SK-N-MC (cell line): ENCODE results near the gene SAA2.

Experiments
- DNase-seq: peaks from one replicate; pipeline ENCODE4 v3.0.0-alpha.2; 2011; ENCODE audit warnings: low read depth, low spot score
- H3K27ac ChIP-seq: fragments of 200-600 bp; sonication (generic); 2 replicates; pipeline ENCODE4 v1.5.1; 2016; ENCODE audit warnings: mixed run types
- H3K36me3 ChIP-seq: fragments of 200-600 bp; sonication (generic); 2 replicates; pipeline ENCODE4 v1.6.1; 2017; ENCODE audit warnings: antibody characterized with exemption, low read length, mixed read lengths; ENCODE audit not compliant: insufficient read depth
- H3K4me3 ChIP-seq: fragments of 200-600 bp; sonication (generic); 2 replicates; pipeline ENCODE4 v1.5.1; 2016
- H3K9ac ChIP-seq: fragments of 200-600 bp; sonication (generic); 2 replicates; pipeline ENCODE4 v1.8.0; 2017; ENCODE audit warnings: mixed run types, mixed read lengths; ENCODE audit not compliant: insufficient read length
- H3K9me3 ChIP-seq: fragments of 200-600 bp; sonication (generic); 2 replicates; pipeline ENCODE4 v1.6.1; 2017; ENCODE audit warnings: low read depth, mild to moderate bottlenecking, antibody characterized with exemption, low read length, moderate library complexity, mixed read lengths
- EZH2 ChIP-seq: fragments of 200-600 bp; sonication (generic); IDR thresholded peaks from one replicate; pipeline ENCODE4 v1.6.1; 2017; ENCODE audit warnings: antibody characterized with exemption
- FOXP2 ChIP-seq: optimal IDR thresholded peaks from 2 replicates; pipeline ENCODE3; 2011; ENCODE audit warnings: mild to moderate bottlenecking, moderate library complexity; ENCODE audit not compliant: insufficient read depth; ENCODE audit errors: extremely low read length, control extremely low read depth
- POLR2AphosphoS5 ChIP-seq: IDR thresholded peaks from 2 replicates; pipeline ENCODE4 v1.6.1; 2012; ENCODE audit warnings: mild to moderate bottlenecking, low read depth, low read length, borderline replicate concordance

The SAA2 gene

DNA sequence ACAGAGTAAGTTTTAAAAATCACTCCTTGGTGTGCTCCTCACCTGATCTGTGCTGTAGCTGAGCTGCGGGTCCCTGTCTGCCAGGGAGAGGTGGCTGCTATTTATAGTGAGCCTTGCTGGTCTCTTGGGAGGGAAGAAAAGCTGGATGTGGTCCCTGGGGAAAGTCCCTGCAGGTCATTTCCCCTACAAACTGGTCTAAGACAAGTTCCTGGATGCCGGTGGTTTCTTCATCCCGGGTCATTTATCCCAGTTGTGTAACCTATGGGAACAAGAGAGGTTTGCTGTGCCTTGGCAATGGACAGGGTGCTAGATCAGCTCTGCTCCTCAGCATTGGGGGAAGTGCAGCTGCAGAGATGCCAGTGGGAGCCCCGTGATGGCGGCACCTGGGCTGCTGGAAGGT lies at the start of gene SAA2:
Gene SAA2, minus strand, starts transcription at position 108 of the 400 bp plus-strand sequence. CDS start 657 bp downstream, outside the sequence.
- no peak for TF ChIP-seq EZH2
- no peak for TF ChIP-seq FOXP2
- TF ChIP-seq POLR2AphosphoS5: no peak

DNA sequence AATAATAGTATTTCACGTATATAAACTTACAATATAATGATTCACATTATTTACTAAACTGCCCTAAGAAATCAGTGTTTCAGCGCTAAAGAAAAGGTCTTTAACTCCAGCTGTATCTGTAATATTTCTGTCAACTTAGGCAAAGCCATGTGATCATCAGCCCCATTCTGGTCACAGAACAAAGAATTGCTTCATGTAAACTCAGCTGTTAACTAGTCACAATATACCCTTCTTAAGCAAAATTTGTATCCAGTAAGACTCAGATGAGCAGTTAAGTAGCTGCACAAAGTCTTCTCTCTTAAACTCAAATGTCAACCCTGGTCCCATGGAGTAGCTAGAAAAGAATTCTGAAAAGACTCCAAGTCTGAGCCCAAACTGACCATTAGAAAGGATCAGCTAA lies 46.8 kb upstream of the SAA2 start:
- H3K9ac ChIP-seq: no peak overlapping the region
- peaks cover 79% of the 10 kb centered on the region for H3K36me3 ChIP-seq

More for the DNA sequence above, at the start of gene SAA2:
- Histone ChIP-seq H3K27ac (no peak within 1 kb of the TSS), H3K4me3 (no peak within 1 kb of the TSS), H3K9ac (no peak within 1 kb of the TSS), H3K36me3 (no peaks in the 10 kb centered on the region), H3K9me3 (no peaks in the 10 kb centered on the region)
- no peak for DNase-seq

DNA sequence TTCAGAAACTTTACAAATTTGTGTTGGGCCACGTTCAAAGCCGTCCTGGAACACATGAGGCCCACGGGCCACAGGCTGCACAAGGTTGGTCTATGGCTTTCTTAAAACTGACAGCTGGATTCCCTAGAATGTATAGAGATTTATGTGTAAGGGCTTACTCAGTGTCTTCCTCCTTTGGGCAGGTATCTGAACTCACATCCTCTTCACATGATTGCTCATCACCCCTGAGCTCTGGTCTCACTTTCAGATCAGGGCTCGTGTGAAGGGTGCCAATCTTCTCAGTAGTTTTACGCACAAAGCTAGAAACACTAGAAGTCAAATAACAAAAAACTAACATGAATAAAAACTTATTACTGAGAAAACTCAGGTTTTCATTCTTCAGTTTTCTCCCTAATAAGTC lies 46.4 kb upstream of the SAA2 start:
- TF ChIP-seq FOXP2 (no peak), EZH2 (no peak), POLR2AphosphoS5 (no peak)
- peaks cover 74% of the 10 kb centered on the region for H3K36me3 ChIP-seq
- DNase-seq: no peak

More for the DNA sequence above, 46.8 kb upstream of the SAA2 start:
- Histone ChIP-seq H3K4me3 (no peak overlapping the region), H3K27ac (no peak overlapping the region), H3K9me3 (no peaks in the 10 kb centered on the region)
- TF ChIP-seq EZH2 (no peak), FOXP2 (no peak), POLR2AphosphoS5 (no peak)
- DNase-seq: no peak

DNA sequence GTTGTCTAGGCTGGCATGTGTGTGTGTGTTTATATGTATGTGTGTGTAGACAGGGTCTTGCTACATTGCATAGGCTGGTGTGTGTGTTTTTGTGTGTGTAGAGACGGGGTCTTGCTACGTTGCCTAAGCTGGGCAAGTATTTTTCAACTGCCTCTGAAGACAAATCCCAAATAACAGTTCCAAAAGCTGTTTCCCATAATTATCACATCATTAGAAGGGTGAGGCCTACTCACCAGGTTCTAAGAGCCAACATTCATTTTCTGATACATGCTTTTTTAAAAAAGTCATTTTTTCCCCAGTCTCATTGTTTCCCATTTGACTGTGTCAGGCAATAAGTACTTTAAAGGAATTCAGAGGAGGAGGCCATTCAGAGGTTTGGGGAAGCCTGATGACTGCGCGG lies 40.4 kb upstream of the SAA2 start:
- Histone ChIP-seq H3K4me3 (no peak overlapping the region), H3K27ac (no peak overlapping the region), H3K9ac (no peak overlapping the region), H3K36me3 (peaks cover 69% of the 10 kb centered on the region), H3K9me3 (no peaks in the 10 kb centered on the region)
- DNase-seq: no peak
- TF ChIP-seq EZH2 (no peak), POLR2AphosphoS5 (no peak), FOXP2 (no peak)

More for the DNA sequence above, 46.4 kb upstream of the SAA2 start:
- no peak overlapping the region for H3K4me3 ChIP-seq
- H3K27ac ChIP-seq: no peak overlapping the region
- no peak overlapping the region for H3K9ac ChIP-seq
- H3K9me3 ChIP-seq: no peaks in the 10 kb centered on the region

DNA sequence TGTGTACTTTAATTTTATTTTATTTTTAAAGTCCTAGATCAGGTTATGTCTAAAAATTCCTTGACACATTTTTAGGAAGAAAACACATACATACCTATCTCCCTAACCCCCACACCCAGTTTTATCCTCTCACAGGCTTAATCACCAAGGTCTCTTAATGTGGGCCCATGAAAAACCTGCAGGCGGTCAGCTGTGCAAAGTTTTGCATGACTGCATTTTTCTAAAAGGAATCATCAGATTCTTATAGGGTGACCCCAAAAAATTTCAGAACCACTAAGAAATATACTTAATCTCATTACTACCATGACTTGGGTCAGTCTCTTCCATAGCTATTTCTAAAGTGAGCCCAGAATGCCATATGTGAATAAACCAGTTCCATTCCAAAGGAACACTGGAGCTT lies 37.4 kb upstream of the SAA2 start:
- no peak overlapping the region for H3K27ac ChIP-seq
- no peak for TF ChIP-seq FOXP2
- no peak for TF ChIP-seq POLR2AphosphoS5
- no peak for TF ChIP-seq EZH2
- no peak overlapping the region for H3K4me3 ChIP-seq
- H3K36me3 ChIP-seq: peaks cover 60% of the 10 kb centered on the region
- no peak overlapping the region for H3K9ac ChIP-seq
- H3K9me3 ChIP-seq: no peaks in the 10 kb centered on the region
- DNase-seq: no peak

DNA sequence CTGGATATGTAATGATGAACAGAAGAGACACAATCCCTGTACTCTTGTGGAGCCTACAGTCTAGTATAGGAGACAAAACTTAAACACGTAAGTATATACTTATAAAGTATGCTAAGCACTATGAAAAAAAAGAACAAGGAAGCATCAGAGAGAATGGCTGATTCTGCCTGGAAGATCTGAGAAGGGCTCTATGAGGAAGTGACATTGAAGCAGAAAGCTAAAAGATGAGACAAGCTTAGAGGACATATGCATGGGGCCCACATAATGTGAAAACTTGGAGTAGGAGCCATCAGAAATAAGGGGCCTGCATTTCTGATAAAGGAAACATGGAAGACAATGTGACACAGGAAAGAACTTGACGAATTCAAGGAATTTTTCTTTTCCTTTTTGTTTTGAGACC lies 34.2 kb upstream of the SAA2 start:
- TF ChIP-seq POLR2AphosphoS5 (no peak), FOXP2 (no peak), EZH2 (no peak)
- no peak overlapping the region for H3K27ac ChIP-seq
- peaks cover 48% of the 10 kb centered on the region for H3K36me3 ChIP-seq
- no peak overlapping the region for H3K4me3 ChIP-seq
- no peak overlapping the region for H3K9ac ChIP-seq
- DNase-seq: no peak
- H3K9me3 ChIP-seq: no peaks in the 10 kb centered on the region

DNA sequence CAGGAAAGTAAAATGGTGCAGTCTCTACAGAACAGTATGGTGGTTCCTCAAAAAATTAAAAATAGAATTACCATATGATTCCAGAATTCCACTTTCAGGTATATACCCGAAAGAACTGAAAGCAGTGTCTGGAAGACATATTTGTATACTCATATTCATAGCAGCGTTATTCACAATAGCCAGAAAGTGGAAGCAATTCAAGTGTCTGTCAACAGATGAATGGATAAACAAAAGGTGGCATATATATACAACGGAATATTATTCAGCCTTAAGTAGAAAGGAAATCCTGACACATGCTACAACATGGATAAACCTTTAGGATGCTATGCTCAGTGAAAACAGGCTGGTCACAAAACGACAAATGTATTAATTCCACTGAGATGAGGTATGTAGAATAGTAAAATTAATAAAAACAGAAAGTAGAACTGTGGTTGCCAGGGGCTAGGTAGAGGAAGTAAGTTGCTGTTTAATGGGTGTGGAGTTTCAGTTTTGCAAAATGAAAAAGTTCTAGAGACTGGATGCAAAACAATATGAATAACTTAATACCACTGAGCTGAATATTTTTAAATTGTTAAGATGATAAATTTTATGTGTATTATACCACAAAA lies 32.1 kb upstream of the SAA2 start:
- H3K4me3 ChIP-seq: no peak overlapping the region
- DNase-seq: no peak
- peaks cover 29% of the 10 kb centered on the region for H3K36me3 ChIP-seq

DNA sequence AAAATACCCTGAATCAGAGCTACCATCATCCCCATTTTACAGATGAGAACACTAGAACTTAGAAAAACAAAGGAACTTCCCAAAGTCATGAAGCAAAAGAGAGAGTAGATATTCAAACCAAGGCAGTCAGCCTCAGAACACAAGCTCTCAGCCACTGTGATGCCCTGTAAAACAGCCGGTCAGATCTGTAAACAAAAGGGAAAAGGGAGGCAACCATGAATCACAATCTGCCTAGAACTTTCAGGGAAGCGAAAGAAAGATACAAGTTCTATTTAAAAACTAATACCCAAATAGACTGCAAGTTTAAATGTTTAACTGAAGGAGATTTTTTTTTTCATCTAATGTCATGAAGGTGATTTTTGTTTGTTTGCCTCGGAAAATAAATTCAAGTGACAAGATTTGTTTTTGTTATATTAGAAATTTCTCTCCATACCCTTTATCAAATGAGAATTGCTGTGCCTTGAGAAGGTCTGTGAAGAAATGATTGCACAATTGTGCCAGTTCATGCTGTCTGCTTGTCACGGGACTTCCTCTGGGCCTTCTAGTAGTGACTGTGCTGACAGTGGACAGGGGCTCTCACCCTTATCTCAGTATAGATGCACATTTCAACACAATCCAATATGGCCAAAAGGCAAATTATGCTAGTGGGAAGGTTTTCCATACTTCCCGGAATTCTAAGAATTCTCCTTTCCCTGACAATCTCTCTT lies 29.2 kb upstream of the SAA2 start:
- peaks cover 12% of the 10 kb centered on the region for H3K36me3 ChIP-seq
- H3K27ac ChIP-seq: no peak overlapping the region
- TF ChIP-seq FOXP2: no peak
- TF ChIP-seq POLR2AphosphoS5: no peak
- TF ChIP-seq EZH2: no peak
- DNase-seq: no peak
- H3K9ac ChIP-seq: no peak overlapping the region
- H3K4me3 ChIP-seq: no peak overlapping the region
- no peaks in the 10 kb centered on the region for H3K9me3 ChIP-seq

More for the DNA sequence above, 32.1 kb upstream of the SAA2 start:
- TF ChIP-seq POLR2AphosphoS5 (no peak), EZH2 (no peak), FOXP2 (no peak)
- H3K9ac ChIP-seq: no peak overlapping the region
- no peak overlapping the region for H3K27ac ChIP-seq
- H3K9me3 ChIP-seq: no peaks in the 10 kb centered on the region

DNA sequence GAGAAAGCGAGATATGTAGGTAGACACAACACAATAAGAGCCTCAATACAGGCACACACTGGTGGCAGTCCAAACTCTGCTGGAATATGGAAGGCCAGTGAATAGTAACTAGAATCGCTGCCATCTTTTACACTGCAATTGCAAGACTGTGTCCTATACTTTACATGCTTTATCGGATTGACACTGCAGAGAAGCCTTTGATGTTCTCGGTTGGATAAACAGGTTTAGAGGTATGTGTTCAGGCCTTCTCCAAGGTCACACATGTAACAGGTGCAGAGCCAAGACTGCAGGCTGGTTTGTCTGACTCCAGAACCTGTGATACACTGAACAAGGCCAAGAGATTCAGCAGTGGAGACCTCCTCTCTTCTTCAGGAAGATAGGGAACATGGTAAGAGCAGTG lies 22.7 kb upstream of the SAA2 start:
- DNase-seq: no peak
- H3K36me3 ChIP-seq: no peaks in the 10 kb centered on the region
- no peak for TF ChIP-seq EZH2
- no peak for TF ChIP-seq FOXP2
- TF ChIP-seq POLR2AphosphoS5: no peak
- H3K27ac ChIP-seq: no peak overlapping the region
- no peak overlapping the region for H3K9ac ChIP-seq
- no peaks in the 10 kb centered on the region for H3K9me3 ChIP-seq
- H3K4me3 ChIP-seq: no peak overlapping the region
